Measurements from ENCODE around the gene PIEZO1.
"Not testable (repeated sequence)": the region's sequence is repeated elsewhere in the genome, so short reads cannot be mapped to it uniquely, and the experiment has no call there.

Gene PIEZO1, protein sequence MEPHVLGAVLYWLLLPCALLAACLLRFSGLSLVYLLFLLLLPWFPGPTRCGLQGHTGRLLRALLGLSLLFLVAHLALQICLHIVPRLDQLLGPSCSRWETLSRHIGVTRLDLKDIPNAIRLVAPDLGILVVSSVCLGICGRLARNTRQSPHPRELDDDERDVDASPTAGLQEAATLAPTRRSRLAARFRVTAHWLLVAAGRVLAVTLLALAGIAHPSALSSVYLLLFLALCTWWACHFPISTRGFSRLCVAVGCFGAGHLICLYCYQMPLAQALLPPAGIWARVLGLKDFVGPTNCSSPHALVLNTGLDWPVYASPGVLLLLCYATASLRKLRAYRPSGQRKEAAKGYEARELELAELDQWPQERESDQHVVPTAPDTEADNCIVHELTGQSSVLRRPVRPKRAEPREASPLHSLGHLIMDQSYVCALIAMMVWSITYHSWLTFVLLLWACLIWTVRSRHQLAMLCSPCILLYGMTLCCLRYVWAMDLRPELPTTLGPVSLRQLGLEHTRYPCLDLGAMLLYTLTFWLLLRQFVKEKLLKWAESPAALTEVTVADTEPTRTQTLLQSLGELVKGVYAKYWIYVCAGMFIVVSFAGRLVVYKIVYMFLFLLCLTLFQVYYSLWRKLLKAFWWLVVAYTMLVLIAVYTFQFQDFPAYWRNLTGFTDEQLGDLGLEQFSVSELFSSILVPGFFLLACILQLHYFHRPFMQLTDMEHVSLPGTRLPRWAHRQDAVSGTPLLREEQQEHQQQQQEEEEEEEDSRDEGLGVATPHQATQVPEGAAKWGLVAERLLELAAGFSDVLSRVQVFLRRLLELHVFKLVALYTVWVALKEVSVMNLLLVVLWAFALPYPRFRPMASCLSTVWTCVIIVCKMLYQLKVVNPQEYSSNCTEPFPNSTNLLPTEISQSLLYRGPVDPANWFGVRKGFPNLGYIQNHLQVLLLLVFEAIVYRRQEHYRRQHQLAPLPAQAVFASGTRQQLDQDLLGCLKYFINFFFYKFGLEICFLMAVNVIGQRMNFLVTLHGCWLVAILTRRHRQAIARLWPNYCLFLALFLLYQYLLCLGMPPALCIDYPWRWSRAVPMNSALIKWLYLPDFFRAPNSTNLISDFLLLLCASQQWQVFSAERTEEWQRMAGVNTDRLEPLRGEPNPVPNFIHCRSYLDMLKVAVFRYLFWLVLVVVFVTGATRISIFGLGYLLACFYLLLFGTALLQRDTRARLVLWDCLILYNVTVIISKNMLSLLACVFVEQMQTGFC (N-terminal part only)

DNA sequence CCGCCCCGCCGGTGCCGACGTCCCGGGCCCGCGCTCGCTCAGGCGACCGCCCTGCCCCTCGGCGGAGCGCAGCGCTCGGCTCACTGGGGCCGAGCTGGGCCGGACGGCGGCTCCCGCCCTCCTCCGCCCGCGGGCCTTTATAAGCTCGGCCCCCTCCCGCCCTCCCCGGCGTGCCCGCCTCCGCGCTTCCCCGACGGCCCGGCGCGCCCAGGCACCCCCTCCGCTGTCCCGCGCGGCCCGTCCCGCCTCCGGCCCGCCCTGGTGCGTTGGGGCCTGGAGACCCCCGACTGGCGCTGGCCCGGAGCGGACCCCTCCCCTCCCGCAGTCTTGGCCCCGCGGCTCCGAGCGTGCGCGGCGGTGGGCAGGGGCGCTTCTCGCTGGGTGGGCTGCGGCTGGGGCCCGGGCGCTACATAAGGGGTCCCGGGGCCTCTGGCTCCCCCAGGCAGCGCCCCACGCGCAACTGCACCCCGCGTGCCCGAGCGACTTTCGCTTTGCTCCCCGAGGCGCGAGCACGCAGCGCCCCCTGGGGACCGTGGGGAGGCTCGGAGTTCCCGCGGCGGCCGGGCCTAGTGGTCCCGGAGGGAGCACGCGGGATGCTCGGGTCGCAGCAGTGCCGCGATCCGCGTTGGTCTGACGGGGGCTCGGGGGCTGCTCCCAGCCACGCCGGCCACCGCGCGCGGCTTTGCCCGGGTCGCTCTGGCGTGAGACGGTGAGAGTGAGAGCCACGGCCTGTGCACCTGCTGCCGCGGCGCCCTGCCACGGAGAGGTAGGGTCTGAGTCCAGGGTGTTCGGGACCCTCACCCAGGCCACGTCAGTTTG lies at the start of gene PIEZO1:
PIEZO1 (minus strand) TSS at position 115 of the 819 bp plus-strand sequence. CDS start 256 bp downstream, outside the sequence.
- no peak for DNase-seq

DNA sequence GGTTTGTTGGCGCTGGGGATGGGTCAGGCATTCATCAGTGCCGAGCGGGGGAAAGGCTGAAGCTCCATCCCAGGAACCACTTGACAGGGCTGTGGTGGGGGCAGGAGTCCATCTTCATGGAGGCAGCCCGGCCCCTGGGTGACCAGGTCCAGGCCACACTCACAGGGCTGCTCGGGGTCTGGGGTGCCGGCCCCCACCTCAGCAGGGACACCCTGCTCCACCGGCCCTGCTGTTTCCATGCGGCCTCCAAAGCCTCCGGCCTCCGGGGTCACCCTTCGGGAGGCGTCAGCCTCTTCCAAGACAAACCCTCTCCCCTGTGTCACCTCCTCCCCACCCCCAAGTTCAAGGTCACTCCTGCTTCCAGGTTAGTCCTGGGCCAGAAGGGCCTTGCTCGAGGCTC lies 49.6 kb upstream of the PIEZO1 start:
- DNase-seq = no peak

DNA sequence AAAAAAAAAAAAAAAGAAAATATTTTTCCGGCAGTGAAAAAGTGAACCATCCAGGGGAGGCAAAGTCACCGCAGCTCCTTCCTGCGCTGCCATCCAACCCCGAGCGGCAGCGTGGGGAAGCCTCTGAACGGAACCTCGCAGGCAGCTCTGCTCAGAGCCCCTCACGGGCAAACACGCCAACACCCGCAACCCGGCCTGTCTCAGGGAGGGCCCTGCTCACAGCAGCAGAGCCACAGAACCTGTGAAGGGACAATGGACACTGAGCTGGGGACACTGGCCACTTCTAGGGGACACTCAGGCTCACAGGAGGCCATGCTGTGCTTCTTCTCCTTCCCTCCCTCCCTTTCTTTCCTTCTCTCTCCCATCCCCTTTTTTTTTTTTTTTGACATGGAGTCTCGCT lies 48.1 kb upstream of the PIEZO1 start:
- DNase-seq = no peak

DNA sequence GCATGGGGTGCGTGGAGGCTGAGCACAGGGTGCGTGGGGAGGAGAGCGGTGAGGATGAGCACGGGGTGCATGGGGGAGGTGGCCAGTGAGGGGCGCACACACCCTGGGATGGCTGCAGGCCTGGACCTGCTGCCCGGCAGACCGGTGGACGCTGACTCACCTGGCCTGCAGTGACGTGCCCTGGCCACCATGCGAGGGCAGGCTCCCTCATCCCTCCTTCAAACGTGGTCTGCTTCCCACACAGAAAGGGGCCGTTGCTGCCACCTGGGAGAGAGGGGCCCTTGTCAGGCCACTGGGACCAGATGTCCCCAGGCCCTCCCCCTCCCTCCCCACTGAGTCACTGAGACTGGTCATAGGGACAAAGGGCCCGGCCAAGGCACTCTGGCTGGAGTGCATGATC lies 46.8 kb upstream of the PIEZO1 start:
- no peak for DNase-seq

DNA sequence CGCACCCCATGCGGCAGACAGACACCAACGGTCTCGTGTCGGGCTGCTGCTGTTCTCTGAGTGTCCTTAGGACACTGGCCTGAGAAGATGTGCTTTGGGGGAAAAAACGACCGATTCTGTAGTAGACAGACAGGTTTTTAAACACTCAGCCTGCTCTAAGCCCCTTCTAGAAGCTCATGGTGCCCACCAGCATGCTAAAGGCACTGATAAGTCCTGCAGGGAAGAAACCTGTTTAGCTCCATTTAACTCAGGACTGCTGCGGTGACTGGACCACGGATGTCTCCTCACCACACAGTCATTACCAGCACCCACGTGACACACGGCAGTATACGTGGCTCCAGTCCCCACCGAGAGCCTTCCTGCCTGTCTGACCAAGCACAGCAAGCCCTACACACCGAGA lies 45.8 kb upstream of the PIEZO1 start:
- no peak for DNase-seq

DNA sequence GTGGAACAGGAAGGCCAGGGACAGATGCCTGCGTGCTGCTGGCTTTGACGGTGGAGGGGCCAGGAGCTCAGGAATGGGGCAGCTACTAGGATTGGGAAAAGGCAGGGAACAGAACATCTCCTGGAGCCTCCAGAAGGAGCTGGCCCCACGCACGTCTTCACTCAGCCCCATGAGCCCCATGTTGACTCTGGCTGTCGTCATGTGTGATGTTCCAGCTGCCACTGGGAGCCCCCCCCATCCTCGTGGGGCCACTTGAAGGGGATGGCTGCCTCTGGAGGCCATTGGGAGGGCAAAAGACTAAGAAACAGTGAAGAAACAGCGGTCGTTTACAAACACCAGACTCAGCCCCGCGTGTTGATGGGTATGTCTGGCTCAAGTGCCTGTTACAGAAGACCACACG lies 45.2 kb upstream of the PIEZO1 start:
- DNase-seq = no peak

DNA sequence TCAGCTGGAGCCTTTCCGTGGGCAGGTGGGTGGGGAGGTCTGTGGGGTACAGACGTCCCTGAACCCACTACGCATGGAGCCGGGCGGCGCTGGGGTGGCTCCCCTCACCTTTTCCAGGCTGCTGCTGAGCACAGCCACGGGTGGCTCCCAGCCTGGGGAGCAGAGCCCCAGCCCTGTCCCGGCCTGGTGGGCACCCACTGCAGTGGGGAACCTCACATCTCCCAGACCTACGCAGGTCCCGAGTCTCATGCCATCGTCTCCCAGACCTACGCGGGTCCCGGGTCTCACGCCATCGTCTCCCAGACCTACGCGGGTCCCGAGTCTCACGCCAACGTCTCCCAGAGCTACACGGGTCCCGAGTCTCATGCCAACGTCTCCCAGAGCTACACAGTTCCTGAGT lies 43.7 kb upstream of the PIEZO1 start:
- DNase-seq = no peak

DNA sequence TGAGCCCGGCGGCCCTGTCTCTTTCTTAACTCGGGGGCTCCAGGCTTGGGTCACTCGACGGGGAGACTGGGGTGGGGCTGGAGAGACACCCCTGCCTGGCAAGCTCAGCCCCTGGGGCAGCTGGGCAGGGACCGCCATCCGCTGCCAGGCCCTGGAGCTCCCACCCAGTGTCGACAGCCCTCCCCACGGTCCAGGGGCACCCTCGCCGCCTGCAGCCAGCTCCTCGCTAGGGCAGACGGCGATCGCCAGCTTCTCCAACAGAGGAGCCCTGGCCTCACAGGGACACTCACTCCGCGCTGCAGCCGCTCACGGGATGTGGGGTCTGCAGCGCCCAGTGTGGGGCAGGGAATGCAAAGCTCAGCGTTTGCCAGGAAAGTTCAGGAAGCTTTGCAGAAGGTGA lies 42.7 kb upstream of the PIEZO1 start:
- DNase-seq = no peak

- DNase-seq = no peak
Observed at GRCh38 chr16:88826070-88826840, 41.2 kb upstream of the PIEZO1 start.

DNA sequence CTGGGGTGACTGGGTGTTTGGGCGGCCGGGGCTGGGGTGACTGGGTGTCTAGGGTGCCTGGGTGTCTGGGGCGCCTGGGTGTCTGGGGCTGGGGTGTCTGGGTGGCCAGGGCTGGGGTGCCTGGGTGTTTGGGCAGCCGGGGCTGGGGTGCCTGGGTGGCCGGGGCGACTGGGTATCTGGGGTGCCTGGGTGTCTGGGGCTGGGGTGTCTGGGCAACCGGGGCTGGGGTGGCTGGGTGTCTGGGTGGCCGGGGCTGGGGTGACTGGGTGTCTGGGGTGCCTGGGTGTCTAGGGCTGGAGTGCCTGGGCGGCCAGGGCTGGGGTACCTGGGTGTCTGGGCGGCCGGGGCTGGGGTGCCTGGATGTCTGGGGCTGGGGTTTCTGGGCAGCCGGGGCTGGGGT lies 40.1 kb upstream of the PIEZO1 start:
- no peak for DNase-seq

GRCh38 chr16:88824256-88825077 lies 39.4 kb upstream of the PIEZO1 start:
- no peak for DNase-seq

DNA sequence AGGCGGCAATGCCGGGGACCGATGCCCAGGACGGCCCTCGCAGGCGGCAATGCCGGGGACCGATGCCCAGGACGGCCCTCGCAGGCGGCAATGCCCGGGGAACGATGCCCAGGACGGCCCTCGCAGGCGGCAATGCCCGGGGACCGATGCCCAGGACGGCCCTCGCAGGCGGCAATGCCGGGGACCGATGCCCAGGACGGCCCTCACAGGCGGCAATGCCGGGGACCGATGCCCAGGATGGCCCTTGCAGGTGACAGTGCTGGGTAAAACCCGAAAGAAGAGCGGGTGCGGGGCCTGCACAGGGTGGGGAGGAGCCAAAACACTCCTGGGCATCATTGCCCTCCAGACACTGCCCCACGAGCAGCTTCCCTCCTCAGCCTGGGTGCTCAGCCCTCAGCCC lies 38.6 kb upstream of the PIEZO1 start:
- DNase-seq = not testable (repeated sequence)

DNA sequence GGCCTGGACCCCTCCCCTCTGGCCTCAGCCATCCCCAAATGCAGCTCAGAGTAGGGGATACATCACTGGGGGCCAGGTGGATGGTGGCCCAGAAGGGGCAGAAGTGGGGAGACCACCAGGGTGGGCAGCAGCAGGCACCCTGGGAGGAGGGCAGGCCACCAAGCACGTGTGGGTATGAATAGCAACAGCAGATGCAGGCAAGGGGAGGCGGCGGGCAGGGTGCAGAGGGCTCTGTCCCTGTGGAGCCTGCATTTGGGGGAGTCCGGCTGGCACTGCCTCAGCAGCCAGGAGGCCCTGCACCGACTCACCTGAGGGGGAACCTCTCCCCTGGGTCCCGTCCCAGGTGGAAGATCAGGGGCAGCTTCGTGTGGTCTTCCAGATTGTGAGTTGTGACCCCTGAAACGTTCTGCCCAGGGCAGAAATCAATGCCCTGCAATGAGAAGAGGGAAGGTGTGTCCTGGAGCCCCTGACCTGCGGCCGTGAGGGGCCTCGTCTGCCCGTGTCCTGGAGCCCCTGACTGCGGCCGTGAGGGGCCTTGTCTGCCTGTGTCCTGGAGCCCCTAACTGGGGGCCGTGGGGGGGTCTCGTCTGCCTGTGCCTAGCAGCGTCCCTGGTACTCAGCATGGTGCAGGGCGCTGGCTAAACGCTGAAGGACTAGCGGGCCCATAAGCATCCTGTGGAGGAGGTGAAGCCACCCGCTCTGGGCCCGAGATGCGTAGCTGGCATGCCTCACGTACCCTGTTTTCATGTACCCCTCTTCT lies 37.4 kb upstream of the PIEZO1 start:
- no peak for DNase-seq

DNA sequence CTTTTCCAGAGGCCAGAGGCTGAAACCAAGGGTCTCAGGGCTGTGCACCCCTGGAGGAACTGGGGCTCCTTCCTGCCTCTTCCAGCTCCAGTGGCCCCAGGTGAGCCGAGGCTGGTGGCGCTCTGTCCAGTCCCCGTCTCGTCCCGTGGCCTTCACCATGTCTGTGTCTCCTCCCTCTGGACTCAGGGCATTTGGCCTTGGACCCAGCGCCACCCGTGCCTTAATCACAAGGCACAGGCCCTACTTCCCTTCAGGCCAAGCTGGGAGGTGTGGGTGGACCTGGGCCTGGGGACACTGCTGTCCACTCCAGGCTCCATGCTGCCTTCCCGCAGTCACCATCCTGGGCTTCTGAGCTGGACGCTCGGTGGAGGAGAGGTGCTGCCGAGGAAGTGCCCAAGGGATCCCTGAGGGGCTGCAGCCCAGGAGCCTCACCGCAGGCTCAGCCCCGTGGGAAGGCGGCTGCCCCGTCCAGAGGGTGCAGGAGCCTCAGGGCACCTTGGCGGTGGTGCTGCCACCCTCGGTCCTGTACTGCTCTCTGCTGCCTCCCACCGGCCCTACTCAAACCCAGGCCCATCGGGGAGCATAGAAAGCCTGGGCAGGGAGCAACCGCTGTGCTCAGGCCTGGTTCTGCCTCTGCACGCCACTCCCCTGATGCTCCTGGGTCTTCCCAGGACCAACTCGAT lies 36.3 kb upstream of the PIEZO1 start:
- DNase-seq = no peak

GRCh38 chr16:88820385-88821025 lies 35.5 kb upstream of the PIEZO1 start:
- no peak for DNase-seq

DNA sequence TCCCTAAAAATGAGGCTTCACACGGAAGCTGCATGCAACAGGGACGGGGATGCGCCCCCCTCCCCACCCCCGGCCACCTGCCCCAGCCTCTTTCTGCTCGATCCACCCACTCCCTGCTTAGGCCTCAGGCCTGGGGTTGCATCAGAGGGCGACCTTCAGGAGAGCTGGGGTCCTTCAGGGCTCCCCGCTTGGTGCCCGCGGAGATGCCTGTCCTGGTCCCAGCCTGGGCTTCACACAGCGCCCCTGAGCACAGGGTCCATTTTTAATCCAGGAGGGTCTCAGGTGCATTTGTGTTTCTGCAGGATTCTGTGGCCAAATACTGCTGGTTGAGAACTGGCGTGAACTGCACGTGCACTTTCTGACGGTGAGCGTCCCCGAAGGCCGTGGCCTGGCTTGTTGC lies 34.1 kb upstream of the PIEZO1 start:
- DNase-seq = no peak

GRCh38 chr16:88818575-88818874 lies 33.5 kb upstream of the PIEZO1 start:
- no peak for DNase-seq

DNA sequence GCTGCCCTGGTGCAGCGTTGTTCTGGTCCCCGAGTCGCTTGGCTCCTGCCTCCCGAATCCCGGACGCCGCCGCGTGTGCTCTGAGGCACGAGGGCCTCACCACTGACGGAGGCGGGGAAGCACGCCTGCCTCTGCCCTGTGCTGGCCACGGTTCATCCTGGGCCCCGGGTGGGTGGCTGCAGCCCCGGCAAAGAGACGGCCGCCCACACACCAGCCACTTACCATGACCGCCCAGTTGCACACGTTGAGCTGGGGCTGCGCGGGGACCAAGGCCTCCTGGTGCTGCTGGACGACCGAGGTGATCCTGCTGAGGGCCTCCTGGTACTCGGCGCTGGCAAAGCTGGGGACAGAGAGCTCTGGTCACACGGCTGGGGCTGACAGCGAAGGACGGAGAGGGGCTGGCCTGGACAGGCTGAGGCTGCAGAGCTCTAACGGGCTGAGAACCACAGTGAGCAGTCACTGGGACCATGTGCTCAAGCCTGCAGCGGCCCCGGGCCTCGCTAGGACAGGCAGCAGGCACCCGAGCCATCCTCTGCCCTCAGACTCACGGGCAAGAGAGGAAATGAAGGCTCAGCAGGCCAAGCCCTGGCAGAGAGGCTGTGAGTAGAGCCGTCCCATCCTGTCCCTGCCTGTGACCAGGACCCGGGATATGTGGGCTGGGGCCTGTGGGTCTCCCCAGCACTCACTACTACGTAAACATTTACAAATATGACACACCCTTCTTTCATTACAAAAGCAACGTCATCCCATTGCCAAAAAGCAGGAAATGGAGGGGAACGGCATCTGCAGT lies 33.0 kb upstream of the PIEZO1 start:
- no peak for DNase-seq

All from NCI-H446 treated with DMSO at 0.1 percent for 48 hours (cell line).